ENCODE results near the gene SETBP1.
"Not testable (repeated sequence)": the region's sequence is repeated elsewhere in the genome, so short reads cannot be mapped to it uniquely, and the experiment has no call there.

SETBP1 gene

DNA sequence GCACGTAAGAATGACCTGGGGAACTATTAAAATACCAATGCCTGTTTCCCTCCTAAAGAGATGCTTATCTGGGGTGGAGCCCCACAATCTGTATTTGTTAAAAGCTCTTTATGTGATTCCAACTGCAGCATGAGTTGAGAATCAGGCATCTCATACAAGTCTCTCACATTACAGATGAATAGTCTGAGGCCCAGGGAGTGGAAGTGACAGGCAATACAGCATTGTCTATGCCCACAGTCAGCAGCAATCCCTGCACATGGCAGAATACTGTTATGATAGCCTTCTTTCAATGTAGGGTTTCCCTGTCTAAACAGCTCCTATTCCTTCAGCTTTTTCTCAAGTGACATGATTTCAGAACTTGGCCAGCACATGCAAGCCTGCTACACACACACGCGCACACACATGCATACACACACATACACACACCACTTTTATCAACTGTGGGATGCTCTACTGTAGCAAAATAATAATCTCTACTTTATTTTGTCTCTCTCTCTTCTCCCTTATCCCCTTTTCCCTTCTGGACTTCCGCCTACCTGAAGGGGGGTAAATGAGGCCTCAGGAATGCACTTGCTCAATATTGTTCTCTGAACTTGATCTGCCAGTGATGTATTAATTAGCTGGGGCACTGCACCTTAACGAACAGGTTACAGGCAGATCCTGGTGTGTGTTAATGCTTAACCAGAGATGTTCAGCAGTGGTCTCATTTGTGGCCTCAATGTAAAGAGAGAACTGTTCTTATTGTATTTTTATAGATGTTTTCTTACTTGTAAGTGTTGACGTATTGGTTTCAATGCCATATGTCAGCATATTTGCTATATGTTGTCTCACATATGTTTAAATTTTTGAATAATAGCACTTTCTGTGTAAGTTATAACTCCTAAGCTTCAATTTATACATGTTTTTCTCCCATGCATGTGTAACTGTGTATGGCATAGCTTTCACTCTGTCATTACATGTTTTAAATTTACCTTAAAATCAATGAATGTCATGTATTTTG is 116.0 kb downstream of the SETBP1 start:
- no peak for DNase-seq

DNA sequence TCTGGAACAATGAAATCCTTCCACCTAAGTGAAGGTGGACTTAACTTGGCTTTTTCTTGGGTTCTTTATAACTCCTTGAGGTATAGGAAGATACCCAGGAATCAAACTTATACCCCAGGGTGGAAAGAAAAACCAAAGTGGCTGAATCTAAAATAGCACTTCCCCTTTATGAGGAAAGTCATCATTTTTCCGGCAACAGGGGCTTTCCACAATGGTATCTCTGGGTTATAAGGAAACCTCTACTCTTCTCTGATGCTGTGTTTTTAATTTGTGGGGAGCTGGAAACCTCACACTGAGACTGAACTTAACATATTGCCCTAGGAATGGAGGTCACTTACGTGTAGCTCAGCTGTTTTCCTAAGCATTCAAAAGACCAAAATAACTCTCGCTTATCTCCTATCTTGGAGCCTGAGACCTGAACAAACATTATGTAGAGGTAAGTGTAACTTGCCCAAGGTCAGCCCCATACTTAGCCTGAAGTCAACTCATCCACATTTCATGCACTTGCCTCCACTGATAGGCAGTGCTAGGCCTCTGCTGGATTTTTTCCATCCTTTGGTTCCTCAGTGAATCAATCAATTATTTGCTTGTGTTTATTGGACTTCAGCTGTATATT is 117.9 kb downstream of the SETBP1 start:
- DNase-seq = peak in 1 of 2 donors; percentile 4

DNA sequence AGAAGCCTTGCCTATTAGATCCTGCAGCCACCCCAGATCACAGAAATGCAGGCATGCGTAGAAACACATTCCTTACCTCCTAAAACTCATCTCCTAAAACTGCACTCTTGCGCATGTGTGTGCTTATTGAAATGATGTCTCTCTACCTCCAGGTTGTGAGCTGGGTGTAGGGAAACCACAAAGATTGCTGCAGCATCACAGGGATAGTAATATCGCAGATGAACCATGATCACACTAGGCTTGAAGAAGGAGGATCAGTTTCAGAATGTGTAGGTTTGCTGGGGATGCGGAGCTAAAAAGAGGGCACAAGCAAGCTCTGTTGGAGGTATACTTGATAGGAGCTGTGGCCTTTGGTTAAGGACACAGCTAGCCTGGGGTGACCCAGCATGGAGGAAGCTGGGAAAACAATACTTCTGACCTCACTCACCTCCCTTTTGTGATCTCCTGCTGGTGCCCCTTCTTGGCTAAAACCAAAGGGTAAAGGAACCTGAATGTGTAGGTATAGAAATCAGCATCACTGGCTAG is 118.8 kb downstream of the SETBP1 start:
- DNase-seq = no peak

DNA sequence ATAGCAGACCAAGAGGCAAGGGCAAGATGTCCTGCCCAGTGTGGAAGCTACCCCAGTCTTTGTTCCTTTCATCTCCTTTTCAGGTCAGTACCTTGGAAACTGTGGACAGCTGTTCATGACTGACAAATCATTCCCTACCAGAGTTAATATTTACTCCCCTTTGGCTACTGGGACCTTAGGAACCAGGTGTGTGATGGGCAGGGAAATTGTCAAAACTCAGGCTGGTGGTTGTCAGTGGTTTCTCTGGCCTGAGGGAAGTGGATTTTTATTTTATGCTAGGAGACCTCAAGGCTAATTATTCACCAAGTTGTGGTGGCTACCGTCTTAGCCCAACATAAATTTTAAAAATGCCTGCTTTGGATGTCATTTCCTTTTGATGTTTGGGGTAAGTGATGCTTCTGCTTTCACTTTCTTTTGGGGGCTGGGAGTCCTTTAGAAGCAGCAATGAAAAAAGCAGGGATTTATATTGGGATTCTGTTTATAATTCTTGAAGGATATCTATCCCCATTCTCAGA is 119.3 kb downstream of the SETBP1 start:
- DNase-seq = peak in 1 of 2 donors; percentile 14

DNA sequence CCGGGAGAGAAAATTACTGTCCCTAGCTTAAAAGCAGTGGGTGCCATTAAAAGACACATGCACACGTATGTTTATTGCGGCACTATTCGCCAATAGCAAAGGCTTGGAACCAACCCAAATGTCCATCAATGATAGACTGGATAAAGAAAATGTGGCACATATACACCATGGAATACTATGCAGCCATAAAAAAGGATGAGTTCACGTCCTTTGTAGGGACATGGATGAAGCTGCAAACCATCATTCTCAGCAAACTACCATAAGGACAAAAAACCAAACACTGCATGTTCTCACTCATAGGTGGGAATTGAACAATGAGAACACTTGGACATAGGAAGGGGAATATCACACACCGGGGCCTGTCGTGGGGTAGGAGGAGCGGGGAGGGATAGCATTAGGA is 120.1 kb downstream of the SETBP1 start:
- not testable (repeated sequence) for DNase-seq

DNA sequence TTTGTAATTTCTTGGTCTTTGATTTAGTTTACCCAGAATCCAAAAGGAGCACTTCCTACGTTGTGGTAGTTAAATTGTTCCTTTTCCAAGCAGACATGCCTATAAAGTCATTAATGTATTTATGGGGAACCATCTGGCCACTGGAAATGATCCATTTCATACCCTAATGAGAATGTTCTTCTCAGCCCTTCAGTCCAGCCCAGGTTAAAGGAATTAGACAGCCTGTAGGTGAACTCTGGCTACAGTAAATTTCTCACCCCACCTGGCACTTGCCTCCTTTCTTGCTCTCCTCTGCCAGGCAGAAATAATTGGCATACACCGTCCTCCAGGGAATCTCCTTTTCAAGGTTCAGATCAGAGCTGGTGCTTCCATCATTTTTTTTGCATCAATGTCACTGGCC is 121.1 kb downstream of the SETBP1 start:
- DNase-seq = no peak

DNA sequence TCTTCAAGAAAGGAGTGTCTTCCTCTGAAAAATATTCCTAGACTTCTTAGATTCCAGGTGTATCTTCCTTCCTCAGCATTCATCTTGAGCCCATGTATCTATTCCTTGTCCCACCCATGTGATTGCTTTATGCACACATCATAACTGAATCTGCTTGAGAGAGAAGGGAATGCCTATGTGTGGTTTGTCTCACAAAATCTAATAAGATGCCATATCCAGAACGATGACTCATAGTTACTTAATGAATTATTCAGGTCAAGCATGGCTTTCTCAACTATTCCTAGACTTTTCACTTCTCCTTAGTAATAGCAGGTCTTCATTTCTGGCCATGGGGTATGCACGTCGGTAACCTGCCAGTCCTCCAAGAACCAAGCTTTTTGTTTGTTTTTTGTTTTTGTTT is 121.8 kb downstream of the SETBP1 start:
- DNase-seq = no peak

DNA sequence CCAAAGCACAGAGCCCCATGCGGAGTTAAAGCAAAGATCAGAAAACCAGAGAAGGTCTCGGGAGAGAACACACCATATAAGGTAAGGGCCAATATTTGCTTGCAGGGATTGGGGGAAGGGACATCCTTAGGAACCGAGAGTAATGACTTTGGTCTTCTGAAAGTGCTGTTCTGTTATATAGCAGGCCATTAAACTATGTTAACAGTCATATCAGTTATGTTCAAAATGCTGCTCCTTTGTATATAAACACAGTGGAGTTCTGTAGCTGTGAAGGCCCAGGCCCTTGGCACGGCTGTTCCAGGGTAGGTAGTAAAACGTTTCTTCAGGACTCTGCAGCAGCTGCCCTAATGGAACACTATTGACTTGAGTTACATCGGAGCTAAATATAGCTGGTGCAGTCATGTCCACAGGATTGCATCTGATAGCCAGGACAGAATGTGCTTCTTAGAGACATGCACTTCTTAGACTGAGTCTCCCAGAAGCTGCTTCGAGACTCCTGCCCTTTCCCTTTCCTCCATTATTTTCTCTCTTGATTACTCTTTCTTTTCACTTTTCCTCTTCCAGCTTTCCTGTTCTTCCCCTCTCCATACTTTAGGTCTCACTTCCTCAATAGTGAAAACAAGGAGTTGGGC is 122.4 kb downstream of the SETBP1 start:
- DNase-seq = no peak

DNA sequence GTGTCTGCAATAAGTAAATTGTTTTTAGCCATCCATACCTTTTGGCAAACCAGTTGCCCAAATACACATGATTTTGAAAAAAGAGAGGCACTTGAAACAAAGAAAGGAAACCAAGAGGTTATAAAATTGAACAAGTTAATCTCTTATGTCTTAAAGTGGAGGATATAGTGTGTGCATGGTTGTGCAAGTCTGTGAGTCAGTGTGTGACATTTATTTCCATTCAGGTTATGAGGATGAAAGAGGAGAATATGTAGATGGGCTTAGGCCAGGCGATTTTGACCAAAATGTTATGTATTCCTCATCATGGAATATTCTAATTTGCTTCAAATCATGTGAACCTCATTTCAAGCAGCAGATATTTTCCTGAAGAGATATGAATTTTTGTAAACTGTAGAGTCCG is 123.3 kb downstream of the SETBP1 start:
- no peak for DNase-seq

DNA sequence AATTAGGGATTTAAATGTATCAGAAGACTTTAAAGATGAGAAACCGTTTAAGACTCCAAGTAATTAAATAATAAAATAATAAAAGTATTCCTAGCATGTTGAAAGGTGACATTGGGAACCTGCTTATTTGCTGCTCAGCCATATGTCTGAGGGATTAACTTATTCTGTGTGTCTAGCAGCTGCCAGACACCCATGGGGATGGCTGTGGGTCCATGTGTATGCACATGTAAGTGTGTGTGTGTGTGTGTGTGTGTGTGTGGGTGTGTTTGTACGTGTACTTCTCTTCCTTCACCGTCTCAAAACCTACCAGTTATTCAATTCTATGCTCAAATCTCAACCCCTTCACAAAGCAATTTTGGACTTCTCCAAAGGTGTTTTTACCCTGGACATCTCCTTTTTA is 124.5 kb downstream of the SETBP1 start:
- no peak for DNase-seq

DNA sequence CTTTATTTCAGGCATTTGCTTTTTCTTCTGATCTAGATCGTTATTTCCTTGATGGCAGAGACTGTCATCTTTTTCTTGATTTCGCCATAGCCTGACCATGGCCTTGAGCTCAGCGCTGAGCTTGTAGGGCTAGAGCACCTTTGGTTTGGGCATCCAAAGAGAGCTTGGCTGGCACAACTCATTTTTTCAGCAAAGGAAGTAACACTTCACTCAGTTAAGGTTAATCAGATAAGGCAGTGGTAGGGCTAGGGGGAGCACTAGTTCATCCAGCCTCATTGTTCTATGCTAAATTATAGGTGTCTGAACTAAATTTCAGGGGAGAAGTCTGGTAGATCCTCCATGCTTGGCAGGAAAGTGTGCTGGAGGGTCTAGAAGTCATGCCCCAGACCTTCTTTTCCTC is 125.0 kb downstream of the SETBP1 start:
- peak in 1 of 2 donors; percentile 31 for DNase-seq

DNA sequence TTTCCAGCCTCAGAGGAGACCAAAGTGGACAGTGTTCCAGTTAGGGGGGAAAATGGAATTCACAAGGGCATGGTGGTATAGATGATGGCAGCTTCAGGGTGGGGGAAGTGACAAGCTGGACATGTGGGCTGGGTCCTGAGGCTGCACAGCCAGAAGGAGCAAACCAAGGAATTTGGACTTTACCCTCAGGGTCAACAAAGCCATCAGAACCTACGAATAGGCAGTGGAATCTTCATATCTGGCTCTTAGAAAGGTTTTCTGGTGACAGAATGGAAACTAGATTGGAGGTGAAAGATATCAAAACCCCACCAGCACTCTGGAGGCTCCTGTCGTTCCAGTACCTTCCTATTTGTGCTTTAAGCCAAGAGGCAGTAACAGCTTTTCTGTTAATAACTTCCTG is 127.1 kb downstream of the SETBP1 start:
- DNase-seq = no peak

DNA sequence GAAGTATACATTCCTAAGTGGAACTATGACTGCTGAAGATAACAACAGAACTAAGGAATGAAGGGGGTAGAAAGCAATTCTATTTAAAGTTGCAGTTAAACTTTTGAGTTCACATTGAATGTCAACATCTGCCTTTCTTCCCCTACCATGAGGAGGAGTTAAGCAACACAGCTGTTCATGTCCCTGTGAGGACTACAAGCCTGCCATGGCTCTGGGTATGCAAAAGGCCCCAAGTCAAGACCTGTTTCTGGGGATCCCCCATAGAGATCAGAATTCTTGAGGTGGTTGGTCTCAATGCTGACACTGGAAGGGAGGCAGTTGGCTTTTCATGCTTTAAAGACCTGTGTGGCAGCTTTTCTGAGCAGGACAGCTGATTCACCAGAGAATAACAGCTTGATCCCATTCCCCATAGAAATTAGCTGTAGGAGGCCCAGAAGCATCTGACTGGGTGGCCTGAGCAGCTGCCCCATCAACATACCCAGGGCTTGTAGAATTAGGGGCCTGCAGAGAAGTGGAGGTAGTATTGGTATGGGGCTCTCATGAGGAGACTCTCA is 131.0 kb downstream of the SETBP1 start:
- DNase-seq = no peak

DNA sequence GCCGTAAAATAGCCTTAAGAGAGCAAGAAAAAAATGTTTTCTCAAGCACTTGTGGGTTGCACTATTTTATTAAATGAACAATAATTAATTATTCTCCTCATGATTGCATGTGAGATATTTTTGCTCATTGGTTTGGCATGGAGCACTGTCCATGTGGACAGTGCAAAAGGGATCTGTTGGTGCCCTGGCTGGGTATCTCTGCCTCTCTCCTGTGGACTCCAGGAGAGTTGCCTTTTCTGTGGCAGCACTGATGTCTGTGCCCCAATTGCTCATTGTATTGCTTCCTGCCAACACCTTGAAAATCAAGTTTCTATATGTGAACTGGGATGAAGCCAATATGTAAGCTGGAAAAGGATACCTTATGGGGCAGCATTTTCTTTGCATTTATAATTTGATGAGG is 131.7 kb downstream of the SETBP1 start:
- no peak for DNase-seq

DNA sequence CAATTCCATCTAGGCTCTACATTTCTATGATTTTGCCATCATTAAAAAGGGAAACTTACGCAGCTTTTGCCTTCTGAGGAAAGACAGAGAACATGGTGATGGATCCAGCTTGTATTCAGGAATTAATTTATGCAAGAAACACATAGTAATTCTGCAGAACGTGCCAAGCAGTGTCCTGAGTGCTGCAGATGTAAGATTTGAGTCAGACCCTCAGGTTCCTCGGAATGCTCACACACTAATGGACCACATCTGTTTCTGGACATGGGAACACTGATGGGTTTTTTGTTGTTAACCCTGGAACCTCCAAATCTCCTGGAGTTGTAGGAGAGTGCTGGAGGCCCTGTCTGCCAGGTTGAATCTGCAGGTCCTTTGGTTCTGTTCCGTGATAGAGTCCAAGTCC is 132.9 kb downstream of the SETBP1 start:
- DNase-seq = no peak

DNA sequence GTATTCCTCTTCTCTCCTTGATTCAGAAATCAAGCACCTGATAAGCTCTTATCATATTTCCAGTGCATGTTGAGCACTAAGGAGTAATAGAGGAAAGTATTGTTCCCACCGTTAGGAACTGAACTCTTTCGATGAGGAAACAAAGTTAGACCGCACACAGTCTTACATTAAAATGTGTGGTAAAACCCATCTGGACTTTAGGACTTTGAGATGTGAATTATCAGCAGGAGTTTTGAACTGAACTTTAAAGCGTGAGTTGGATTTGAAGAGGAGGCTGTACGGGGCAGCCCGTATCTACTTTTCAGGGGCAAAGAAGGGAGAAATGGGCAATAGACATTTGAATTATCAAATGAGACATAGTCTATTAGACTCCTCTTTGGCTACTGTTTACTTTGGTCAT is 134.4 kb downstream of the SETBP1 start:
- no peak for DNase-seq

DNA sequence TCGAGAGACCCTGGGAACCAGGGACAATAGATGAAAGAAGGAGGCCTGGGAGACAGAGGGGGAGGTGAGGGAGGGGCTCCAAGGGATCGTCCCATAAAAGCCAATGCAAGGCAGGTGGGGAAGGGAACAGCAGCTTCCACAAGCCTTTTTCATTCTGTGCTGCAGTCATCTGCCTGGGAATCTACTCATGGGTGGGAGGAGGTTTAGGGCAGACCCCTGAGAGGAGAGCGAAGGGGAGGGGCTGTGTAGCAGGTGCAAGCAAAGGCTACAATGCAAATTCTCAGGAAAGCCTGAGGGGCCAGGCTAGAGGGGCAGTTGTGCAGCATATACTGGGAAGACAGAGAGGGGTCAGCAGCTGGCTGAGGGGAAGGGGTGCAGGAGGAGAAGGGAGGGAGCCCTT is 135.4 kb downstream of the SETBP1 start:
- no peak for DNase-seq

DNA sequence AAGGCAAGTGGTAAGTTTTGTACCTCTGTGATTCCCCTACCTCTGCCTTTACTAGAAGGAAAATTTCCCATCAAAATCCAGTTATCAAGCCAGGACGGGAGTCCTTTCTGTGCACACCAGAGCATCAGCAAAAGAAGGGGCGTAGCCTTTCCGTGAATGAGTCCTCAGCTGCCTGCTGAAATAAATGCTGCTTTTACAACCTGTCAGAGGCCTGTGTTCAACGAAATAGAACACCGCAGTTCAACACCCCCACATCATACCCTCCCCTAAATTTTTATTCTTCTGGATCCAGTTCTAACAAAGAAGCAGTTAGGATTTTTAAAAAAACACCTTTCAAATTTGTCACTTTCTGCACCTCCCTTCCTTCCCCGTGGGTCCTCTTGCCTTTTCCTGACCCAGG is 135.8 kb downstream of the SETBP1 start:
- DNase-seq = no peak

DNA sequence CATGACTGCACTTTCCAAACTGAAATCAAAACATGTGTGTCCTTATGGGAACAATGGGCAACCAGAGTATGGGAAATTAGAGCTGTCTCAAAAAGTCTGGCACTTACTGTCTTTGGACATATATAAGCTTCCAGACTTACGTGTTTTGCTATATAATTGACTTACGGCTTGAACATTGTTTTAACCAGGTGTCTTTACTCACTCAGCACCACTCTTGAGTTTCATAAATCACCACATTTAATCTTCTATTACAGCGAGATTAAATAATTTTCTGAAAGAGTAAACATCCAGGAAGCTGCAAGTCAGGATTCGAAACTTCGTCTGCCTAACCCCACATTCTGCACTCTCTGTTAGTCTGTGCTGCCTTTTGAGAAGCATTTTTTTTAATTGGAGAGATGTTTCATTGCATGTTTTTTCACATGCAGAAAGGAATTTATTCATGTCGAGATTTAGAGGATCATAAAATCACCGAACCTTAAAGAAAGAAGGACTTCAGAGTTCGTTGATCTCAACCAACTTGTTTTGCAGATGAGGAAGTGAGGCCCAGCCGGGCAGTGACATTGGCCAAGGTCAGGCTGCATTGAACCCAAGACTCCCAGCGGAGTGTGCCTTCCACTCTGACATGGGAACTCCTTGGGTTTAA is 137.3 kb downstream of the SETBP1 start:
- DNase-seq = no peak

DNA sequence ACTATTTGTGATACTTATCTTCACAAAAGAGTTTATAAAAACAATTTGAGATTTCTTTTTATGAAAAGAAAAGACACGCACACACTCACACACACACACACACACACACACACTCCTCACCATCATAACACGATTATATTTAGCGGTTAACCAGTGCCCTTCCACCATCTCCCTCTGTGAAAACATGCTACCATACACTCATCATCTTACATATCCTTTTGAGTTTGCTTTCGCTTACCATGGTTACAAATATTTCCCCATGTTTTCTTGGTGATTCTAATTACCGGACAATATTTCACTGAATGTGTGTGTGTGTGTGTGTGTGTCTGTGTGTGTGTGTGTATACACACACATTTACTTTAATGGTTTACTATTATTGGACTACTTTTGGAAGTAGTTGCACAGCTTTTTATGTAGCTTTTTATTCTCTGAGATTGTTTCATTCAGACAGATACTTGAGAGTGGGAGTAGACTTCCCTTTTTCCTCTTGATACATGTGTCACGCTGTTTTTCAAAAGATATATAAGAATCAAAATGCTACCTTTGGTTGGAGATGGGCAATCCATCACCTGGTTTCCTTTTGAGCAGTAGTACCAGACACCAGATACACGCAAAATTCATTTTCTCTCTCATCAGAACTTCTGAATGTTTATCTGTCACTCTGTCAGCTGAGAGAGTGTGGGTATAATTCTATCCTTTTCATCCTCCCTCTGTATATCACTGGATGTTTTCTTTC is 138.1 kb downstream of the SETBP1 start:
- DNase-seq = no peak

DNA sequence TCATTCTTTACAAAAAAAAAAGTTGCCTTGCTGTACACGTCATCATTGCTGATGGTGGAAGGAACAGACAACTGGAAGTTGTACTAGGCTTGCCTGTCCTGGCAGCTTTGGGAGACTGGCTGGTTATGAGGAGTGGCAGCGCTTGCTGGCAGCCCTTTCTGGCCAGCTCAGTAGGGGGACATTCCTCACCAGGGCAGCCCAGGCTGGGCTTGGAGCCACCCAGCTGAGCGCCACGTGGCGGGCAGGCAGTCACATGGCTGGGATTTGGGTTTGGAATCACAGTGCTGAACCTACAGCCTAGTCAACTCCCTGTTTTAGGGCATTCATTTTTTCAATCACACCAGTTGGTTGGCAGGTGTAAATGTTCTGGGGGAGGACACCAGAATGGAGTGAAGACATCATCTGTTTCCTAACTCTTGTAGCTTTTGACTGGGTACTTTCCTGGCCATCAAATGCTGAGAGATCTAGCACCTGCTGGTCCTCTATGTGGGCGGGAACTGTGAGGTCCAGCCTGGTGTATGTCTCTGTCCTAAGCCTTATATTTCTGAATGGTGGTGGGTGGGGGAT is 139.3 kb downstream of the SETBP1 start:
- DNase-seq = no peak
